HEK293 (cell line): ENCODE results near the gene PPFIA2.

Source experiments
- CTCF ChIP-seq: fragments of 450-650 bp; formaldehyde crosslinking; IDR thresholded peaks from 2 replicates; pipeline ENCODE4 v1.5.1; 2016; ENCODE audit warnings: missing biosample characterization, missing genetic modification characterization
- GLIS1 ChIP-seq: fragments of 450-650 bp; formaldehyde crosslinking; IDR thresholded peaks from 2 replicates; pipeline ENCODE4 v1.5.1; 2016; ENCODE audit warnings: missing biosample characterization, missing genetic modification characterization
- MYNN ChIP-seq: fragments of 450-650 bp; formaldehyde crosslinking; IDR thresholded peaks from 2 replicates; pipeline ENCODE4 v1.5.1; 2016; ENCODE audit warnings: missing biosample characterization, missing genetic modification characterization, borderline replicate concordance
- PRDM4 ChIP-seq: fragments of 450-650 bp; formaldehyde crosslinking; IDR thresholded peaks from 2 replicates; pipeline ENCODE4 v1.5.1; 2017; ENCODE audit warnings: missing biosample characterization, missing genetic modification characterization
- YY1 ChIP-seq: fragments of 450-650 bp; formaldehyde crosslinking; IDR thresholded peaks from 2 replicates; pipeline ENCODE4 v1.5.1; 2018; ENCODE audit warnings: missing biosample characterization, missing genetic modification characterization
- ZBTB10 ChIP-seq: fragments of 450-650 bp; formaldehyde crosslinking; IDR thresholded peaks from 2 replicates; pipeline ENCODE4 v1.5.1; 2016; ENCODE audit warnings: missing biosample characterization, missing genetic modification characterization
- ZBTB21 ChIP-seq: fragments of 450-650 bp; formaldehyde crosslinking; IDR thresholded peaks from 2 replicates; pipeline ENCODE4 v1.5.1; 2017; ENCODE audit warnings: missing biosample characterization, missing genetic modification characterization
- ZBTB49 ChIP-seq: fragments of 450-650 bp; formaldehyde crosslinking; IDR thresholded peaks from 2 replicates; pipeline ENCODE4 v1.5.1; 2016; ENCODE audit warnings: missing biosample characterization, missing genetic modification characterization, low read depth
- ZBTB8A ChIP-seq: fragments of 450-650 bp; formaldehyde crosslinking; IDR thresholded peaks from 2 replicates; pipeline ENCODE4 v1.5.1; 2016; ENCODE audit warnings: missing biosample characterization, missing genetic modification characterization
- ZNF169 ChIP-seq: fragments of 450-650 bp; formaldehyde crosslinking; IDR thresholded peaks from 2 replicates; pipeline ENCODE4 v1.5.1; 2016; ENCODE audit warnings: missing biosample characterization, missing genetic modification characterization
- ZNF24 ChIP-seq: fragments of 450-650 bp; formaldehyde crosslinking; IDR thresholded peaks from 2 replicates; pipeline ENCODE4 v1.5.1; 2016; ENCODE audit warnings: missing biosample characterization, missing genetic modification characterization
- ZNF423 ChIP-seq: fragments of 450-650 bp; formaldehyde crosslinking; IDR thresholded peaks from 2 replicates; pipeline ENCODE4 v1.5.1; 2016; ENCODE audit warnings: missing biosample characterization, missing genetic modification characterization
- ZNF658 ChIP-seq: fragments of 450-650 bp; formaldehyde crosslinking; IDR thresholded peaks from 2 replicates; pipeline ENCODE4; 2016; ENCODE audit warnings: missing biosample characterization, missing genetic modification characterization

GRCh38 chr12:81530352-81530751, 228.8 kb downstream of the PPFIA2 start:
- no peak for TF ChIP-seq ZNF658
- TF ChIP-seq CTCF (tag by site-specific recombination): no peak
- no peak for TF ChIP-seq ZBTB21 (tag by site-specific recombination)
- no peak for TF ChIP-seq MYNN (tag by site-specific recombination)
- TF ChIP-seq YY1: no peak
- no peak for TF ChIP-seq ZBTB10
- no peak for TF ChIP-seq ZBTB49 (tag by site-specific recombination)
- TF ChIP-seq PRDM4 (tag by site-specific recombination): no peak
- TF ChIP-seq ZBTB8A: no peak
- TF ChIP-seq ZNF169 (tag by site-specific recombination): no peak
- TF ChIP-seq ZNF423 (tag by site-specific recombination): no peak
- no peak for TF ChIP-seq GLIS1 (tag by site-specific recombination)
- no peak for TF ChIP-seq ZNF24 (tag by site-specific recombination)
